AG09319 (cell line): ENCODE measurements around the gene SEL1L3.

ENCODE experiments used
- DNase-seq: peaks from one replicate; pipeline ENCODE4 v3.0.0-alpha.2; 2010; ENCODE audit warnings: low read depth; ENCODE audit errors: extremely low read depth
- CTCF ChIP-seq: IDR thresholded peaks from 2 replicates; pipeline ENCODE4 v1.5.1; 2011; ENCODE audit warnings: low read depth, mild to moderate bottlenecking, inconsistent platforms, low read length, moderate library complexity

The SEL1L3 gene

GRCh38 chr4:25845841-25846653 is 16.7 kb downstream of the SEL1L3 start:
- no peak for DNase-seq
- TF ChIP-seq CTCF = no peak

- TF ChIP-seq CTCF = no peak
These were observed 17.7 kb downstream of the SEL1L3 start for GRCh38 chr4:25844961-25845712.

GRCh38 chr4:25843340-25844097 is 19.3 kb downstream of the SEL1L3 start:
- no peak for DNase-seq
- TF ChIP-seq CTCF = no peak

More at GRCh38 chr4:25844961-25845712, 17.7 kb downstream of the SEL1L3 start:
- DNase-seq = no peak

GRCh38 chr4:25842229-25842845 is 20.5 kb downstream of the SEL1L3 start:
- DNase-seq = no peak
- TF ChIP-seq CTCF = no peak; the same call in 1 of the 2 replicates

GRCh38 chr4:25839687-25840086 is 23.1 kb downstream of the SEL1L3 start:
- DNase-seq = no peak
- no peak for TF ChIP-seq CTCF

GRCh38 chr4:25839233-25839632 is 23.6 kb downstream of the SEL1L3 start:
- no peak for DNase-seq

More at GRCh38 chr4:25839233-25839632, 23.6 kb downstream of the SEL1L3 start:
- no peak for TF ChIP-seq CTCF
